CD4-positive, alpha-beta T cell treated with Interleukin-6 at 100 ng/mL for 8 hours (primary cell): ENCODE measurements around the gene POLG.
"Not testable (repeated sequence)": the region's sequence is repeated elsewhere in the genome, so short reads cannot be mapped to it uniquely, and the experiment has no call there.

Experiments
- DNase-seq: peaks from one replicate; pipeline ENCODE4 v3.0.0-alpha.2; 2020; ENCODE audit warnings: mixed read lengths, low spot score

Gene POLG

GRCh38 chr15:89282631-89283030 is 52.0 kb downstream of the POLG start:
- DNase-seq = no peak

- no peak for DNase-seq
Measured at GRCh38 chr15:89278307-89278706, 56.3 kb downstream of the POLG start.

- not testable (repeated sequence) for DNase-seq
Measured at GRCh38 chr15:89277281-89277680, 57.3 kb downstream of the POLG start.
